Stimulated activated CD4-positive, alpha-beta T cell treated with anti-CD3 and anti-CD28 coated beads, Interleukin-4, amount 100 ng/mL, for 1 hour (primary cell): Measurements from ENCODE around the gene OXA1L.
"Not testable (repeated sequence)": the region's sequence is repeated elsewhere in the genome, so short reads cannot be mapped to it uniquely, and the experiment has no call there.

Experiments used
- DNase-seq: peaks from one replicate; pipeline ENCODE4 v3.0.0-alpha.2; 2020

Gene OXA1L

DNA sequence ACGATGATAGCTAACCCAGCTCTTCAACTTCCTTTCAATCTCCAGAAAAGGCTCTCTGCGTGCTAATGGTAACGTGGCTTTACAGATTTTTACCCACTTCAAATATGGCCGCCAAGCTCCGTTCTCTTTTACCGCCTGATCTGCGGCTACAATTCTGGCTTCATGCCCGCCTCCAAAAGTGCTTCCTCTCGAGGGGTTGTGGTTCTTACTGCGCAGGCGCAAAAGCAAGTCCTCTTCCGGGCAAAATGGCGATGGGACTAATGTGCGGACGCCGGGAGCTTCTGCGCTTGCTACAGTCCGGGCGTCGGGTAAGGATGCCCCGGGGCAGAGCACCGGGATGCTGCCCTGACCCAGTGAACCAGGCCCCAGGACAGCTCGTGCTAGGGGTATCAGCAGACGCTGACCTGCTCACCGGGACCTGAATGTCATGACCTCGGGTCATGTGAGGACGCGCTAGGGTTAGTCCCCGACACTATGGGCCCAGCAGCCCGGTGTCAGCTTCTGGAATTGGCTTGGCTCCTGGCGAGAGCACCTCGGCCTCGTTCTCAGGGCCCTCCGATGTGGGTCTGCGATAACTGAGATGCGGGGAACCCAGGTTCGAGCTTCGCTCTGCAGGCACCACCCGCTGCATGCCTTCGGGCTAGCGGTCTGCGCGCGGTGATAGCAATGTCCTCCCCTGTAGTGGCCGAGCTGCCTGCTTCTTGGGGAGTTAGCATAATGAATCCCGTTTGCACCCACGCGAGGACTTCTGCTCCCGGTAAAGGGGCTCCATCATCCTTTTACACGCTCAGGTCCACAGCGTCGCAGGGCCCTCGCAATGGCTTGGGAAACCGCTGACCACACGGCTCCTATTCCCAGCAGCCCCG is at the start of gene OXA1L:
TSS of gene OXA1L (plus strand) at position 232 of the 866 bp plus-strand sequence. CDS start at position 246, 14 bp downstream.
- DNase-seq: peak; percentile 91

DNA sequence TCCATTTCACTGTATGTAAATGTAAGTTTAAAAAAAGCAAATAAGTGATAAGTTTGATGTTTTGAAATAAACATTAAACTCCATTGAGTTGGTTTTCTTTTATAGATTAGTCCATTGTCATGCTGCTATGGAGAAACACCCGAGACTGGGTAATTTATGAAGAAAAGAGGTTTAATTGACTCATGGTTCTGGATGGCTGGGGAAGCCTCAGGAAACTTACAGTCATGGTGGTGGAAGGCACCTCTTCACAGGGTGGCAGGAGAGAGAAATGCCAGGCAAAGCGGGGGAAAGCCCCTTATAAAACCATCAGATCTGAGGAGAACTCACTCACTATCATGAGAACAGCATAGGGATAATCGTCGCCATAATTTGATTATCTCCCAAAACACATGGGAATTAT is 48.4 kb upstream of the OXA1L start:
- DNase-seq: no peak

DNA sequence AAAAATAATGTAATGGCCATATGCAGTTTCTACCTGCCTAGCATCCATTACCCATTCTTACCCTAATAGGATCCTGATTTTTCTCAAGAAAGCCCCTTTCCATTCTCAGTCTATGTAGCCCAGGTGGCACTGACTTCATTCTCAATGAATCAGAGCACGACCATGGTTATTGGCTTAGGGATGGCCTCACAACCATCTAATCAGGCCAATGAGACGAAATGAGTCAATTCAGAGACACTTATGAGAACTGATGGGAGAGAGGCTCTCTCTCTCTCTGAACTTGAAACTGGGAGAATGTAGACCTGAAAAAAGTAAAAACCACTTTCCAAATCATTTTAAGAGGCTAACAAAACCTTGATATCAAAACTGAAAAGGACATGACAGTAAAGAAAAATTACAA is 45.3 kb upstream of the OXA1L start:
- no peak for DNase-seq

DNA sequence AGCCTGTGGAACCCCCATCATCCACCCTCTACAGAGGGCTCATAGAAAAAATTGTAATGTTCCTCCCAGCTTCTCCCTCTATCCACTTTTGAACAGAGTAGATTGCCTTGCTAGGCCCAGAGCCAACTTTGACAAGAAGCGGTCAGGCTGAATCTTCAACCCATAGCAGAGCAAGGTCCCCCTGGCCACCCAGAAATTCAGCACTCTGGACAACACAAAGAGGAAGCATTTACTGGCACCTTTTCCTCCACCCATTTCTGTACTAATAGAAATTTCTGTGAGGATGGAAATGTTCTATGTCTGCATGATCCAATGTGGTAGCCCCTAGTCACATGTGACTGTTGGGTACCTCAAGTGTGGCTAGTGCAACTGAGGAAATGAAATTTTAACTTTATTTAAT is 42.7 kb upstream of the OXA1L start:
- no peak for DNase-seq

DNA sequence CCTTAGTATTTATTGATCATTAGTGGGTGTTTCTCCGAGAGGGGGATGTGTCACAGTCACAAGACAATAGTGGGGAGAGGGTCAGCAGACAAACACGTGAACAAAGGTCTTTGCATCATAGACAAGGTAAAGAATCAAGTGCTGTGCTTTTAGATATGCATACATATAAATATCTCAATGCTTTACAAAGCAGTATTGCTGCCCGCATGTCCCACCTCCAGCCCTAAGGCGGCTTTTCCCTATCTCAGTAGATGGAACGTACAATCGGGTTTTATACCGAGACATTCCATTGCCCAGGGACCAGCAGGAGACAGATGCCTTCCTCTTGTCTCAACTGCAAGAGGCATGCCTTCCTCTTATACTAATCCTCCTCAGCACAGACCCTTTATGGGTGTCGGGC is 41.6 kb upstream of the OXA1L start:
- not testable (repeated sequence) for DNase-seq

DNA sequence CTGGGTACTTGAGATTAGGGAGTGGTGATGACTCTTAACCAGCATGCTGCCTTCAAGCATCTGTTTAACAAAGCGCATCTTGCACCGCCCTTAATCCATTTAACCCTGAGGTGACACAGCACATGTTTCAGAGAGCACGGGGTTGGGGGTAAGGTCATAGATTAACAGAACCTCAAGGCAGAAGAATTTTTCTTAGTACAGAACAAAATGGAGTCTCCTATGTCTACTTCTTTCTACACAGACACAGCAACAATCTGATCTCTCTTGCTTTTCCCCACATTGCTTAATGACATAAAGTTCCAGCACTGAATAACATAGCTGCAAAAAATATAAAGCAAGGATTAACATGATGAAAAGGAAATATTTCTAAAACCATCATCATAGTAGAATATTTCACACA is 41.1 kb upstream of the OXA1L start:
- DNase-seq: not testable (repeated sequence)

DNA sequence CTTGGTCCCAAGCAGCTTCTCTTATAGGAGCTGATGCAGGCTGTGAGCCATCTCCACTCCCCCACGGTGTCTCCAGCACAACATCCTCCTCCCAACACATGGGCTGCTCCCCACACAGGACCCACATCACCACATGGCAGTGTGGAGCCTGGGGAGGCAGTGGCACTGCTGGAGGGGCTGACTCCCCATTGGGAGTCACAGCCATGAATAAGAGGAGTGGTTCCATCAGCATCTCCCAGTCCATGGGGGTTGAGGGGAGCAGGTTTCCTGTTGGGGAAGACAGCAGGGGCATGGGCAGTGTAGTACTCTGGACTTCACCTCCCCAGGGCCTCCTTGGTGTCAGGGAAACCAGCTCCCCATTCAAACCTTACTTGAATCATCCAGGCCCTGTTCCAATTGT is 40.5 kb upstream of the OXA1L start:
- no peak for DNase-seq

DNA sequence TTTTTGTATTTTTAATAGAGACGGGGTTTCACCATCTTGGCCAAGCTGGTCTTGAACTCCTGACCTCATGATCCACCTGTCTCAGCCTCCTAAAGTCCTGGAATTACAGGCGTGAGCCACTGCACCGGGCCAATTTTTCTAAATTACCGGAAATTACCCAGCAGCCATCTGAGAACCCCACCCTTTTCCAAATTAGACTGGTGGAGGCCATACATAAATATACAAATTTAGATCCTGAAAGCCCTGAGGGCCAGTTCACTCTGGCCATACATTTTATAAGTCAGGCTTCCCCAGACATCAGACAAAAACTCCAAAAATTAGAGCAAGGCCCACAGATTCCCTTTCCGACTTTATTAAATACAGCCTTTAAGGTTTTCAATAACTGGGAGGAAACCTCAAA is 34.4 kb upstream of the OXA1L start:
- not testable (repeated sequence) for DNase-seq

DNA sequence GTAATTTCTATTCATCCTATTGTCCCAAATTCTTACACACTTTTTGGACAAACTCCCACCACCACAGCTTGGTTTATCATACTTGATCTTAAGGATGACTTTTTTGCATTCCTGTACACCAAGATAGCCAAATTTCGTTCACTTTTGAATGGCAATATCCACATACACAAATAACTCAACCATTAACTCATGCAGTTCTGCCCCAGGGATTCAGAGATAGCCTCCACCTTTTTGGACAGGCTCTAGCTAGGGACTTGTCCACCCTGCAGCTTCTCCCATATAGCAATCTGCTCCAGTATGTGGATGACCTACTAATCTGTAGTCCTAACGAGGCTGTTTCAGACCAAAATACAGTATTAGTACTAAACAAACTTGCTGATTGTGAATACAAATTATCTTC is 32.7 kb upstream of the OXA1L start:
- no peak for DNase-seq

DNA sequence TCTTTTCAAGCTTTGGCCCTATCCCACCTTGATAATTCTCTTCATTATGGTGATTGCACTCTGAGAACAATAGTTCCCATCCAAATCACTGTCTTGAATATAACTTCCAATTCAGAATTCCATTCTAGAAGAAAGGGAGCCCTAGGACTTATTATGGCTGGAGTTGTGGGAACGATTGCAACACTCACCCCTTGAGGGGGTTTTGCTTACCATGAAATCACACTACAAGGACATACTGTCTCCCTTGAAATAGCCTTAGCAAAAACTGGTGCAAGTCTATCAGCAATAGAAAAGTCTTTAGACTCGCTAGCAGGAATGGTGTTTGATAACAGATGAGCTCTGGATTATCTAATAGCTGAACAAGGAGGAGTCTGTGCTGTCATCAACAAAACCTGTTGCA is 31.4 kb upstream of the OXA1L start:
- no peak for DNase-seq

DNA sequence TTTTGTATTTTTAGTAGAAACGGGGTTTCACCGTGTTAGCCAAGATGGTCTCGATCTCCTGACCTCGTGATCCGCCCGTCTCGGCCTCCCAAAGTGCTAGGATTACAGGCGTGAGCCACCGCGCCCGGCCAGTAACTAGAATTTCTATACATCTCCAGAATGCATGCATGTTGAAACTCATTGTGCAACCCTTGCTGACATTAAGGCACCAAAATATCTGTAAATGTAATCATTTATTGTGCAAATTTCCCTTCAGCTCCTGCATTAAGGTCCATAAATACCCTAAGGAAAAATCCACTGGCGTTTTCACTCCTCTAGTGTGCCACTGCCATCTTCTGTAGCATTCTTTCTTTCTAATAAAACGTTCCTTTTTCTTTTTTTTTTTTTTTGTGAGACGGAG is 30.1 kb upstream of the OXA1L start:
- not testable (repeated sequence) for DNase-seq

DNA sequence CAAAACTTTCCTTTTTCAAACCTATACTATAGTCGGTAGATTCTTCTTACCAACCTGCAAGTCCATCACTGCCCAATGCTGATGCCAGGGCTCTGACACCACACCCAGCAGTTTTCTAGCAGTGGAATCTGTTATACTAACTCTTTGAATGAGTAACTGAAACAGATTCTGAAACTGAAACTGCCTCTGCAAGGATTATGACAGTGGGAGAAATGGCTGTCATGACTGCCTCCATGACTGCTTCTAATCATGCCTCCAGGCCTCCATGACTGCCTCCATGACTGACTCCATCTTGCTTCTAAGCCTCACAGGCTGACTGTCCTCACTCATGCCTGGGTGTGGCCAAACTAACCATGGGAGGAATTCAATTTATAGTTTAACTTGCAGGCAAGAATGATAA is 29.4 kb upstream of the OXA1L start:
- peak; percentile 4 for DNase-seq

DNA sequence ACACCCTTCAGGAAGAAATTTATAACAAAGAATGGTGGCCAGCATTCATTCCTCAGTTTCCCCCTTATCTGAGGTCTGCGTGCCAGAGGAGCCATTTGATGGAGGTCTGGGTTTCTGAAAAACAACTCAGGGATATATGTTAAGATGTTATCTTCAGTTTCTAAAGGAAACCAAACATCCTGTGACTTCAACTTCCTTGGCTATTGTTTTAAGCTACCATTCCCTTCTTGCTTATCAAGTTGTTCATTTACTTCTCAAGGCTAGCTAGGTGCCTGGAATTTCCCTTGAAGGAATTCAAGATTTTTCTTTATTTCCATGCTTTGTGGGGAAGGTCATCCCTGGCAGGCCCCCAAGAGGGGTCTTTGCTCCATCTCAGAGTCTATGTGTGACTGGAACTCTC is 27.1 kb upstream of the OXA1L start:
- DNase-seq: no peak

DNA sequence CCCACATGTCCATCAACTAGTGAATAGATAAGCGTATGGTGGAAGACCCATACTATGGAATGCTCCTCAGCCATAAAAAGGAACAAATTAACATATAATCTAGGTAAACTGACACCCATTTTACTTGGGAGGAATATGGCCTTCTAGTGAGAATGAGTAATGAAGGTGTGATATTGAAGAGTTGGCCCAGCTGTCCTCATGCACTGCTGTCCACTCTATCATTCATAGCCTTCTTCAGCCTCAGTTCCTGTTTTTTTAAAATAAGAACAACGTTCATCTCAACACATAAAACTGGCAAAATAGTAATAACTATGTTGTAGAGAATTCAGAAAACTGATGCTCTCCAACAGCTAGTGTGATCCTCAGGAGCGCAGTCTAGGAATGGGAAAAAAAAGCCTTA is 26.5 kb upstream of the OXA1L start:
- DNase-seq: no peak

DNA sequence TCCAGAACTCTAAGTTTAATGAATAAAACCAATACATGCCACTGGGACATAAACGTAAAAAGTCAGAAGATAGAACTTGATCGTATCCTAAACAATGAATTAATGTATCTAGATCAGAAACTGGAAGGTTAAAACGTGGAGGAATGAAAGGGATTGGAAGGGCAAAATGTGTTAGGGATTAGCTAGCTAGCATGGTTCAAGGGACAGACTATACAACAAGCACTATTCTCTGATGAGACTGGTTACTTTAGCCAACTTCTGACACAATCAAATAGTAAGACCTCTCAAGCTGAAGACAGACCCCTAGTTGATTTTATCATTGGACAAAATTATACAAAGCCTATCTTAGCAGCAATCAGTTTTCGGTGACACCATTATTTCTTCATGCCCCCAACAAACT is 18.7 kb upstream of the OXA1L start:
- no peak for DNase-seq

DNA sequence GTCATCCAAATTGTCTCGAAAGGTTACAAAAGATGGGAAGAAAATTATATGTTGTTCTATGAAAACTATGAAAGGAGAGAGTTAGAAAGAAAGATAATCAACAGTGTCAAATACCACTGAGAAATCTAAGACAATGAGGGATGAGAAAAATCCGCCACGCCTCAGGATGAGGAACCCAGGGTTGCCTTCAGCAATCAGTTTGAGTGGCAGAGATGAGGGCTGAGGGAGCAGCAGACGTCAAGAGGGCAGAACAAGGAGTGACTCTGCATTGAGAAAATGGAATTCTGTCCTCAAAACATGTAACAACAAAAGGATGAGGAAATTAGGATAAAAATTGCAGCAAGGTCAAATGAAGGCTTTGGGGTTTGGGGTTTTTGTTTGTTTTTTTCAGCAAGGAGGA is 18.3 kb upstream of the OXA1L start:
- DNase-seq: no peak

DNA sequence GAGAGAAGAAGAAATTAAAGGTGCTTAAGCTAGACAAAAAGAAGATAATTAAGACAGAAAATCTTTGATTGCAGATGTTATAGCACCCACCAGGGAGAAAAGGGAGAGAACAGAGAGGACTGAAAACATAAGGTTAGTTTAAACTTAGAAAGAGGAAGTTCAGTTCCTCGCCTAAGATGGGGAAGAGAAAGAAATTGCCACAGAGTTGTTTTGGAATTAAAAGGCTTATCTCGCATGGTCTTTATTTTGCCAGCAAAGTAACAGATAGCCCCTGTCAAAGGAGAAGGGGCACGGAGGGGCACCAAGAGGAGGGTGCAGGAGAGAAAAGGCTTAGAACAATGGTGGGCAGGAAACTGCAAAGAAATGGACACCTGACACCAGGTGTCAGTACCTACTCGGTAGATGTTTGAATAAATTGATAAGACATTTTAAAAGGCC is 17.8 kb upstream of the OXA1L start:
- DNase-seq: no peak

DNA sequence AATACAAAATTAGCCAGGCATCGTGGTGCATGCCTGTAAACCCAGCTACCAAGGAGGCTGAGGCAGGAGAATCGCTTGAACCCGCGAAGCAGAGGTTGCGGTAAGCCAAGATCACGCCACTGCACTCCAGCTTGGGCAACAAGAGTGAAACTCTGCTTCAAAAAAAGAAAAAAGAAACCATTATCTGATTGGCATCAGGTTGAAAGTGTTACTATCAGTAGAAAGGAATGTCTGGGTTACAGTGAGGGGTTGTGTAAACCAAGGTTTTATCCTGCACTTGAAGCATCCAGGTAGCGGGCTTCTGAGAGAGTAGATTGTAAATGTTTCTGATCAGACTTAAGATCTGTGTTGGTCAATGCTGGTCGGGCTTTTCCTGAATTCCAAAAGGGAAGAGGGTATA is 14.1 kb upstream of the OXA1L start:
- no peak for DNase-seq

DNA sequence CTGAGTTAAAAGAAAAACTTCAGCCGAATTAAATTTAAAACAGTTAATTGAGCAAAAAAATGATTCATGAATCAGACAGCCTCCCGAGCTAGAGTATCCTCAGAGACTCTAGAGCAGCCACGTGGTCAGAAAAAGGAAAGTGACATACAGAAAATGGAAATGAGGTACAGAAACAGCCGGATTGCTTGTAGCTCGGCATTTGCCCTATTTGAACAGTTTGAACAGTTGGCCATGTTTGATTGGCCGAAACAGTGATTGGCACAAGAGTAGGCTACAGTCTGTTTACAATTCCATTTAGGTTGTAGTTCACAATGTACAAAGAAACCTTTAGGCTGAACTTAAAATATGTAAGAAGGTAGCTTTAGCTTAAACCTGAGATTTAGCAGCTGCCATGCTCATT is 12.9 kb upstream of the OXA1L start:
- no peak for DNase-seq

DNA sequence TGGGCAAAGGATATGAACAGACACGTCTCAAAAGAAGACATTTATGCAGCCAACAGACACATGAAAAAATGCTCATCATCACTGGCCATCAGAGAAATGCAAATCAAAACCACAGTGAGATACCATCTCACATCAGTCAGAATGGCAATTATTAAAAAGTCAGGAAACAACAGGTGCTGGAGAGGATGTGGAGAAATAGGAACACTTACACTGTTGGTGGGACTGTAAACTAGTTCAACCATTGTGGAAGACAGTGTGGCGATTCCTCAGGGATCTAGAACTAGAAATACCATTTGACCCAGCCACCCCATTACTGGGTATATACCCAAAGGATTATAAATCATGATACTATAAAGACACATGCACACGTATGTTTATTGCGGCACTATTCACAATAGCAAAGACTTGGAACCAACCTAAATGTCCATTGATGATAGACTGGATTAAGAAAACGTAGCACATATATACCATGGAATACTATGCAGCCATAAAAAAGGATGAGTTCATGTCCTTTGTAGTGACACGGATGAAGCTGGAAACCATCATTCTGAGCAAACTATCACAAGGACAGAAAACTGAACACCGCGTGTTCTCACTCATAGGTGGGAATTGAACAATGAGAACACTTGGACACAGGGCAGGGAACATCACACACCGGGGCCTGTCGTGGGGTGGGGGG is 8.4 kb upstream of the OXA1L start:
- DNase-seq: not testable (repeated sequence)

DNA sequence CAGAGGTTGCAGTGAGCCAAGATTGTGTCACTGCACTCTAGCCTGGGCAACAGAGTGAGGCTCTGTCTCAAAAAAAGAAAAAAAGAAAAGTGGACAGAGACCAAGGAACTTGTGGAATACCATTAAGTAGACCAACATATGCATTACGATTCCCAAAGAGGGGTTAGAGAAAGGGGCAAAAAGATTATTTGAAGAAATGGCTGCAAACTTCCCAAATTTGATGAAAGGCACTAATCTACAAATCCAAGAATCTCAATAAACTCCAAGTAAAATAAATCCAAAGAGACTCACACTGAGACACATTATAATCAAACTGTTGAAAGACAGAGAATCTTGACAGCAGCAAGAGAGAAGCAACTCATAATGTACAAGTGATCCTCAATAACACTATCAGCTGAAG is 4.8 kb upstream of the OXA1L start:
- no peak for DNase-seq

DNA sequence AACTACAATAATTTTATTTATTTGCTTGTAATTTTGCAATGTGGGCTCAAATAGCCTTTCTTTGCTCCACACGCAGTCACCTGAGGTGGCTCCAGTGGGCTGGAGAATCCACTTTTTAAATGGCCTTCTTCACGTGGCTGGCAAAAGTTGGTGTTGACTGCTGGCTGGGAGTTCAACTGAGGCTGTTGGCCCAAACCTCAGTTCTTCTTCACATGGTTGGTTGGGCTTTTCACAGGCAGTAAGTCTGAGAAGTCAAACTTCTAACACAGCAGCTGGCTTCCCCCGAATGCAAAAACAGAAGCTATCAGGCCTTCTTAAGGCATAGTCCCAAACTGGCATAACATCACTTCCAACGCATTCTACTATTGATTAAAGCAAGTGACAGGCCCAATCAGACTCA is 2.1 kb upstream of the OXA1L start:
- DNase-seq: no peak

DNA sequence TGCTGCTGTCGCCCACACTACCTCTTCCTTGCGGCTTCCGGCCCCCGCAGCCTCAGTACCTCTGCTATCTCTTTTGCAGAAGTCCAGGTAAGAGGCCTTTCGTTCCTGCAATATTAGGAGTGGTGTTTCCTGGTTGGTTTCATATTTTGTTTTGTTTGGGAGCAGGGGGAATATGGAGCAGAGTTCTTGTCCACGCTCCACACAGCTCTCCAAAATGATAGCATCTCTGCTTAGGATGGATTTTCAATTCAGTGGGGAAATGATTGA is 768 bp downstream of the OXA1L start:
- DNase-seq: no peak

DNA sequence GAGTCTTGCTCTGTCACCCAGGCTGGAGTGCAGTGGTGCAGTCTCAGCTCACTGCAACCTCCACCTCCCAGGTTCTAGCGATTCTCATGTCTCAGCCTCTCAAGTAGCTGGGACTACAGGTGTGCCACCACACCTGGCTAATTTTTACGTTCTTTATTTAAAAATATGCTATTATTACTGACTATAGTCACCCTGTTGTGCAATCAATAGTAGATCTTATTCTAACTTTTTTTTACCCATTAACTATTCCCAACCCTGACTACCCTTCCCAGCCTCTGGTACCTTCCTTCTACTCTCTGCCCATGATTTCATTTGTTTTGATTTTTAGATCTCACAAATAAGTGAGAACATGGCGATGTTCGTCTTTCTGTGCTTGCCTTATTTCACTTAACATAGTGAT is 2.5 kb downstream of the OXA1L start:
- no peak for DNase-seq

DNA sequence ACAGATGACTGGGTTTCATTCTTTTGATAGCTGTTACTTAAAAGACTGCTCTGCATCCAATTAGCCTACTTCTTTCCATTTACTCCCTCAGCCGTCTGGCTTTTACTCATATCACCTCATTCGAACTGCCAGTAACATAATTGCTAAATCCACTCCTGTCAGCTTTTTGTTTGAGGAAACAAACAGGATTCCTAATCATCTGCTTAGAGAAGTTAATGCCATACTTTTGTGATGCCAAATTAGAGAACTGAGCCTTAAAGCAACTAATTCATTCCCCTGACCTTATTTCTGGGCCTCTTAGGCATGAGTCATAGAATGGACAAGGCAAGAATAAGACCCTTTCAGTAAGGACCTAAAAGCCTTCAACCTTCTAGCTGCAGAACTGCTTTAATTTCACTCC is 2.9 kb downstream of the OXA1L start:
- DNase-seq: no peak
